NCI-H1105 (cell line): Measurements from ENCODE around the gene HIVEP2.

Experiments
- DNase-seq: peaks from one replicate; lab custom pipeline; 2025; lab: John Stamatoyannopoulos, UW

The HIVEP2 gene

GRCh38 chr6:142702501-142703460 lies 242.2 kb downstream of the HIVEP2 start:
- DNase-seq, result no peak
